Activated naive CD8-positive, alpha-beta T cell treated with anti-CD3 and anti-CD28 coated beads, Interleukin-2, amount 50 U/mL, for 16 hours (primary cell): ENCODE measurements around the gene LRRC71.
A peak's percentile ranks its signal among the peaks of the same experiment; 100 is the strongest.

Experiments
- DNase-seq: peaks from one replicate; pipeline ENCODE4 v3.0.0-alpha.2; 2020; ENCODE audit warnings: low read depth, low spot score

The LRRC71 gene

GRCh38 chr1:156927215-156928042 is 7.0 kb downstream of the LRRC71 start:
- peak; percentile 32 for DNase-seq

GRCh38 chr1:156928043-156928602 is 7.7 kb downstream of the LRRC71 start:
- DNase-seq, result no peak

- DNase-seq, result no peak
Observed at GRCh38 chr1:156929596-156930238, 9.3 kb downstream of the LRRC71 start.

GRCh38 chr1:156930483-156930882 is 10.1 kb downstream of the LRRC71 start:
- no peak for DNase-seq

DNA sequence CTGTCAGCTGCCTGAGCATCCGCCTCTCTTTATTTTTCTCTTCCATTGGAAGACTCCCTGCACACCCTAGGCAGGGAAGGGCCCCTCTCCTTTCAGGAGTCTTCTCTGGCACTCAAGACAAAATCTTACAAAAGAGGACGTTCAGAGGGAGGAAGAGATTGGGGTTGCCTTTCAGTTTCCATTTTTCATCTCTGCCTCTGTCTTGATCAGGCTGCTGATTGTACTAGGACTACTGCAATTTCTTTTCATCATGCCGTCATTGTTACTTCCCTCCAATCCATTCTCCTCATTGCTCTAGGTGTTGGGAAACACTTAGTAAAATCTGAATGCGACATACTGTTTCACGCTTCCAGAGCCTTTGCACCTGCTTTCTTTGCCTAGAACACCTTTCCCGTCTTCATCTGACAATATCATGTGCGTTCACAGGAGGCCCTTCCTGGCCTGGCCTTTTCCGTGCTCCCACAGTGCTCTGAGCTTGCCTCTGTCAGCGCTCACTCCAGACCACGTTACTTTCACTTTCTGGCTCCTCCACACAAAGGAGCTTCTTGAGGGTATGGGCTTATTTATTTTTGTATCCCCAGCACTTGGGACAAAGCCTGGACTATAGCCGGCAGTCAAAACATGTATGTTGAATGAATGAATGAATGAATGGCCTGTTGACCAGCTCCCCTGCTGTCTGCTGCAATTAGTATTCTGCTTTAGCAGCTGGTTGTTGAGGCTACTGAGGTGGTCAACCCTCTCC is 10.9 kb downstream of the LRRC71 start:
- no peak for DNase-seq

DNA sequence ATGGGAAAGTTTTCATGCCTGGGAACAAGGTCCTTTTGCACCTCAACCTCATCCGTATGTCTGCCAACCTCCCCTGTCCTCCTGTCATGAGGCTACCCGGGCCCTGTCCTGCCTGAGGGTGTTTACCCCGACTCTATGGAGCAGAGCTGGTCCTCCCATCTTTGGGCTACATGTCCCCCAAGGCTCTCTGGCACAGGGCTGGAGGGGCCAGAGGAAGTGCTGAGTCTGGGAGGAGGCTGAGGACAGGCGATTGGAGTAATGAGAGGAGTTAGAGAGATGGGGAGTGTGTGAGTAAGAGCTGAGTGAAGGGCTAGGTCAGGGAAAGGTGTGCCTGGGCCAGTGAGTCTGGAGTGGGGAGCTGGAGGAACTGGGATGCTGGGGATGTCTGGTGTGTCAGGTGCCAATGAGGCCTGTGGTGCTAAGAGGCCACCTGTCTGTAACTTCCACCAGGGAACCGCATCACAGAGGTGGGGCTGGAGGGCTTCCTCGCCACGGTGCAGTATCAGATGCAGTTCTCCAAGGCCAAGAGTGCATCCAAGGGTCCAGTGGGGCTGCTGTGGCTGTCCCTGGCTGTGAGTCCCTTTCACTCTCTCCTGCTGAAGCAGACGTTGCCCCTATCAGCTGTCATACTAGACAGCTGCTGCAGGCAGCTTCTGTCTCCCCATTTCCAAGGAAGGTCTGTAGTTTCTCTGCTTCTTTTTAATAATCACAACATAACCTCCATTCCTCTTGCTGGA is 11.7 kb downstream of the LRRC71 start:
- no peak for DNase-seq

- no peak for DNase-seq
Observed at GRCh38 chr1:156933136-156933535, 12.7 kb downstream of the LRRC71 start.

- no peak for DNase-seq
Observed at GRCh38 chr1:156935505-156936128, 15.2 kb downstream of the LRRC71 start.

GRCh38 chr1:156936191-156936590 is 15.8 kb downstream of the LRRC71 start:
- no peak for DNase-seq

DNA sequence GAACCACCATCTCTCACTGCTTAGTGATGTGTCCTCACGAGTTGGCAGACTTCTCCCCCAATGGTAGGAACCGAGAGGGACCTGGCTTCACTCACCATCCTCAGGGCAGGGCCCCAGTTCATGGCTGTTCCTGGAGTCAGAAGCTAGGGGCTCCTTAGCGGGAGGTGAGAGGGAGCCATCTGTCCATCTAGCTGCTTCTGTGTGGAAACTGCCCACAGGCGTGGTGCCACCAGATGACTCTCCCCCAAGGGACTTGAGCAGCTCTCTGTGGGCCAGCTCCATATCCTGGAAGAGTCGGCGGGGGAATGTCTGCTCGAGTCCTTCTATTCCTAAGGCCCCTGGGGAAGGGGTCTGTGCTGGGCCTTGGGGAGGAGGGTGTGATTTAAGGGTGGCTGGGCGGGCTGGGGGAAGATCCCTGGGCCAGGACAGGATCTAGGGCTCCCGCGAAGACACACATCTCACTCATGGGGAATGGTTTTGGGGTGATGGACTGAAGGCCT is 16.3 kb downstream of the LRRC71 start:
- DNase-seq, result no peak

DNA sequence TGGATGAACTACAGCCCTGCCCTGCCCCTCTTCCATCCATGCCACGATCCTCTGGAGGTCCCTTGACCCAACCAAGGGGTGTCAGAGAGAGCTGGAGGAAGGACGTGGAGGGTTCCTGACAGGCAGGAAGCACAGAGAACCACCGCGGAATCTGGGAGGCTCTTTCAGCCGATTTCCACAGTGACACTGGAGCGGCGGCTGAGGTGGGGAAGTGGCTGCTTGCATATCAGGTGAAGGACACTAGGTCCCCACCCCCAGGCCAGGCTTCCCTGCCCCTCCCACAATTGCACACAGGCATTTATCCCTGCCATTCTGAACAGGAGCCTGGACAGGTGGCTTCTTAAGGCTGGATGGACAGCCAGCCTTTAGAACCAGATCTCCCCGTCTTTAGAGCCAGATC is 17.5 kb downstream of the LRRC71 start:
- no peak for DNase-seq

GRCh38 chr1:156938813-156939212 is 18.4 kb downstream of the LRRC71 start:
- DNase-seq, result no peak

- DNase-seq, result no peak
Observed at GRCh38 chr1:156939786-156940334, 19.4 kb downstream of the LRRC71 start.

GRCh38 chr1:156941675-156942074 is 21.2 kb downstream of the LRRC71 start:
- no peak for DNase-seq

- DNase-seq, result no peak
Observed at GRCh38 chr1:156942176-156942575, 21.7 kb downstream of the LRRC71 start.

- DNase-seq, result no peak
Observed at GRCh38 chr1:156942576-156942975, 22.1 kb downstream of the LRRC71 start.

DNA sequence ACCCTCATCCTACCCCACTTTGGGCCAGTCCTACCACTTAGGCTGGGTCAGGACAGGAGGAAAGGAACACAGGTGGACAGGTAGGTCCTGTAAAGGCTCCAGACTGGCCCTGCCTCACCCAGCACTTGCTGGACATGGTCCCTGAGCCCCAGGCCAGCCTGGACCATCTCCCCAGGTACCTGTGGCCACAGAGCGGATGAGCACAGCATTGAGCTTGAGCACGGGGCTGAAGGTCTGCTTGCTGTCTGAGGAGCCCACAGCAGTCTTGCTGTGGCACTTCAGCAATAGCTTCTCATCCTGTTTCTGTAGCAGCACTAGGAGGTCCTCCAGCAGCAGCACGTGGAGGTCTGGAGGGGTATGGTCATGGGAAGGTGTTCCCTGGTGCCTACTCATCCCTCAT is 23.3 kb downstream of the LRRC71 start:
- no peak for DNase-seq

DNA sequence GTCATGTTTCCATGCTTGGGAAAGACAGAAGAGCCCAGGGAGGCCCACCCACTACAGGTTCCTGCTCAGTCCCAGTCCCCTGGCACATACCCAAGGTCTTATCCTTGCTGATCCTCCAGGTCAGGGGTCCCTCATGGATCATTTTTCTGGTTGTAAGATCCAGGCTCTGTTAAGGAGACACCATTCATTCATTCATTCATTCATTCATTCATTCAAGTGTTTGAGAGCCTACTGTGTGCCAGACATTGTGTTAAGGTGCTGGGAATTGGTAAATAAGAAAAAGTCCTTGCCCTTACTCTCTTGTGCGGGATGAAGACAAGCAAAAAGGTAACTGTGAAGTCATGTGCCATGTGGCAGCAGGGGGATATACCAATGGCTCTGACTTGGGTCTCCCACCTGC is 23.8 kb downstream of the LRRC71 start:
- no peak for DNase-seq

- DNase-seq, result no peak
Observed at GRCh38 chr1:156944848-156945247, 24.4 kb downstream of the LRRC71 start.

GRCh38 chr1:156945881-156946661 is 25.6 kb downstream of the LRRC71 start:
- DNase-seq, result no peak
